GM21717 (cell line): ENCODE data around the gene NEU2.

Source experiments
- ATAC-seq: cut with Tn5 transposase; IDR thresholded peaks from one replicate; pipeline ENCODE4 v1.9.1; 2021; ENCODE audit warnings: mild to moderate bottlenecking, moderate library complexity; ENCODE audit not compliant: unreplicated experiment

The NEU2 gene

GRCh38 chr2:233074106-233074505 lies 41.6 kb downstream of the NEU2 start:
- ATAC-seq, result no peak

DNA sequence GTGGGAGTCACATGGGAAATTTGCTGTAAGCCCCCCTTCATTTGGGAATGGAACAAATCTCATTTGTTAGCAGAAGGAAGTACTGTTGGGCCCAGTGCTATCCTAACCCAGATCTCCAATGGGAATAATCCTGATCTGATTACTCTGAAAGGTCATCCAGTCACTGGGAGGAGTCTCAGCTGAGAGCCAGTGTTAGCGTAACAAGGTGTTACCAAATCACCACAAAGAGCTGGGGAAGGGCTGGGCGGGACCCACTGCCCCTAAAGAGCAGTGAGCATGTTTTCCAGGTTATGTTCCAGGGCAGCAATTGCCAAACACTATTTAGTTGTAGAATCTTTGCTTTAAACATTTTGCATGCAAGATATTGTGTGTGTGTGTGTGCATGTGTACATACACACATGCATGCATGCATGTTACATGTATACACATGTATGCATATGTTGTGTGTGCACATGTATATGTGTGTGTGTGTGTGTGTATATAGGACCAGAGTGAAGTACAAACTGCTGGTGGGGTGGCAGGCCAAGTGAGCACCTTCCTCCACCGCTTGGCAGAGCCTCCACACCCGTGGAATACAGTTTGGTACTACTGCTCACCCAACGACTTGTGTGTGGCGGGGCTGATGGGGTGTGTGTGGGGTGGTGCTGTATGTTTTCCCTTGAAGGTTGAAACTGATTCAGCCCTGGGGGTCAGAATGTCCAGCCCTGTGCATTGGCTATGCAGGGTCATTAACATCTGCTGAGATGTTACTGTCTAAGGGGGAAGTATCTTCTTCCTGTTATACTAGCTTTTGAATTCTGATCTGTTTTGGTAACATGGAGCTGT lies 42.9 kb downstream of the NEU2 start:
- ATAC-seq, result peak; percentile 4

DNA sequence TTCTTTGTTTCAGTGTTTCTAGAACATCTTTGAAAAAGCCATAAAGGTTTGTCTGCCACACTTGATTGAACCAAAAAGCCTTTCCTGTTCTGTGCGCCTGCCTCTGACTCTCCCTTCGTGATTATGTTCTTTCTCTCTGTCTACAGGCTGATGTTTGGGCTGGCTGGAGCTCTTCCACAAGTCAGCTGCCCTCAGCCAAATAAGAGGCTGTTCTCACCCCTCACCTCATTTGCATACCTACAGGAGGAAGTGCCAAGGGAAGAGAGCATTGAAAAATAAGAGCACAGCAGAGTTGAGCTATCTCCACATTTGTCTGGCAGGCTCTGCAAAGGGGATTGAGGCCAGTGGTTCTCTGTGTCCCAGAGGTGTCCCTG lies 43.5 kb downstream of the NEU2 start:
- ATAC-seq, result peak; percentile 54

DNA sequence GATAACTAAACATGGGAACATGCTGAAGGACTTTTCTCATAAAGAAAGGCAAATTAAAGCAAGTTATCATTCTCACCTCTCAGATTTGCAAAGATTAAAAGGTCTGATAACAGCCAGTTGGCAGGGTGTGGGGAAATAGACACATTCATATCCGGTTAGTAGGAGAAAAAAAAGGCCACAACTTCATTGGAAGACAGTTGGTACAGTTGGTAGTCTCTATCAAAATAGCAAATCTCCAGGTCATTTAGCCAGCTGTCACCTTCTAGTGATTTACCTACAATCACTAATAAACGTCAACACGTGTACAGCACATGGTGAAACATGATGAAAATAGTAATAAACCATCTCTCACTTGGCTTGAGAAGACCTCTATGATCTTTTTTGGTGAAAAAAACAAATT lies 44.3 kb downstream of the NEU2 start:
- ATAC-seq, result no peak

DNA sequence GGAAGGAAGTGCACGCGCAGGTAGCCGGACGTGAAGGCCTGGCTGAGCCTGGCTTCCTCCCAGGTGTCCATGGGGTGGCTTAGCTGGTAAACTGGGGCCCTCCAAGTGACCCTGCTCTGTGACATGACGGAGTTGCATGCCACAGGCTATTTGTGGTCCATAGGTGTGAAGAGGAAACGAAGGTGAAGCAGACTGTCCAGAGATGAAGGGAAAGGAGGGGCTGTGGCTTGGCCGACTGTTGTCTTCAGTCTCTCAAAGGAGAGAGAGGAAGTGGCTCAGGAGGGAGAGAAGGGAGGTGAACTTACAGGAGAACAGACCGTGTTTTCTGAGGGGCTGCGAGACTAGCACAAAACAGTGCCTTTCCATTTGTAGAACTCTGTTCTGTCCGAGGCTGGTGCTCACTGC lies 47.0 kb downstream of the NEU2 start:
- ATAC-seq, result peak; percentile 28

GRCh38 chr2:233079953-233080835 lies 47.7 kb downstream of the NEU2 start:
- ATAC-seq, result no peak

DNA sequence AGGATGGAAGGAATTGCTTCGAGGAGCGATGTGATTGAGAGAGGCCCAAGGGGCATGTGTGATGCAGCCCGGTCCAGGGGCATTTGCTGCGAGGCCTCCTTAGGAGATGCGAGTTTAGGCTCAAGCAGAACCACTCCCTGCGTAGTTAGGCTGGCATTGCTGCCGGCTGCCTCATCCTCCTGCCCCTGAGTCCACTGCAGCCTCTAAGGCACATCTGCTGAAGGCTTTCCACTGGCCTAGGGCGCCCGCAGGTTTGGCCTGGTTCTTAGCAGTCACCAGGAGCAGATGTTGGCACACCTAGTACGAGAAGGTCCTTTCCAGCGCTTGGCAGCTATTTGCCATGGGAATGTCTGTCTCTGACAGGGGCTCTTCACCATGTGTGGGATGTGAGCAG lies 48.4 kb downstream of the NEU2 start:
- no peak for ATAC-seq

DNA sequence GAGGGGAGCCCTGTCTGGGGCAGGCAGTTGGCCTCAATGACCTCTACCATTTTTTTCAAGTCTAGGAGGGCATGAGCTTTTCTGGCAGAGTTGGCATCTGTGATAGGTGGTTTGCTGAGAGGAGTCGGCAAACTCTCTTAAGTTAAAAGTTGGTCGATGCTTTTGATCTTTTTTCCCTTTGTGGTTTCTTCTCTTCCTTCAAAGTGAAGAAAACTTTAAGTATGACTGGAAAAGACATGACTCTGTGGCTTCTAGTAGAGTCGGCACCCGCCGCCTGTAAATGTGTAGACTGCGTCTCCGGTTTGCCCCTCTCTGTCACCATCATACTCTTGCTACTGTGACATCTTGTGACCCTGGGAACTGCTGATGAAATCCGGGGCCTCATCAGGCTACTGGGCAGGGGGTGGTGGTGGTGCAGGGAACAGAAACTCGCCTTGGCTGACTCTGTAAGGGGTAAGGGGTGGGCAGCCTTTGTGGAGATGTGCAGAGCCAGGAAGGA lies 48.8 kb downstream of the NEU2 start:
- peak; percentile 11 for ATAC-seq

GRCh38 chr2:233081731-233082221 lies 49.3 kb downstream of the NEU2 start:
- ATAC-seq, result peak; percentile 9

DNA sequence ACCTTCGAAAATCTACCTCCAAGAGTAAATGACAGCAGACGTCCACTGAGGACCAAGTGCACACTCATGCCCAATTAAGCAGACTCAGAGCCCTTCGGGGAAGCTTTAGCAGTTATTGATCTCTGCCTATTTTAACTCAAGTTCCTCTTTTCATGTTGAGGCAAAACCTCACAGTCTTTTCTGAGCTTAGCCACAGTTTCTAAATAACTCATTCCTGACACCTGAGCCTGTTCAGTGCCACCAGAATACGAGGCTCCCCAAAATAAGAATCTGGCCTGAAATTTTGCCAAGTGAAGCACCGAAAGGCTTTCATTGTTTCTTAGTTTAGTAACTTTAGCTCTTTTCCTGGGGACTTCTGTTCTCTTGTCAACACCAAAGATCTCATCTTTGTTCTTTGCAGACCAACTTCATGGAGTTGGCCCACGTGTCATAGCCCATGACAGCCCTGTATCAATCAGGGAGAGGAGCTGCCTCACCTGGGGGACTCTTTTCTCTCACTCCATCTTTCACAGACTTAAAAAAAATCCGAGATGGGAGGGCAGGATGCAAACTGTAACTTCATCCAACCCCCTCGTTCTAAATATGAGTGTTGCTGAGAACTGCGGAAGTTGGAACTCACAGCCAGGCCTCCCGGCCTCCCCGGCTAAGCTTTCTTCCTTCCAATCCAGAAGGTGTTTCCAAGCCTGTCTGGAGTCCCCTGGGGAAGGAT lies 49.9 kb downstream of the NEU2 start:
- peak; percentile 38 for ATAC-seq

GRCh38 chr2:233082931-233083755 lies 50.7 kb downstream of the NEU2 start:
- ATAC-seq, result no peak

- ATAC-seq, result no peak
Measured at GRCh38 chr2:233083782-233084181, 51.3 kb downstream of the NEU2 start.

DNA sequence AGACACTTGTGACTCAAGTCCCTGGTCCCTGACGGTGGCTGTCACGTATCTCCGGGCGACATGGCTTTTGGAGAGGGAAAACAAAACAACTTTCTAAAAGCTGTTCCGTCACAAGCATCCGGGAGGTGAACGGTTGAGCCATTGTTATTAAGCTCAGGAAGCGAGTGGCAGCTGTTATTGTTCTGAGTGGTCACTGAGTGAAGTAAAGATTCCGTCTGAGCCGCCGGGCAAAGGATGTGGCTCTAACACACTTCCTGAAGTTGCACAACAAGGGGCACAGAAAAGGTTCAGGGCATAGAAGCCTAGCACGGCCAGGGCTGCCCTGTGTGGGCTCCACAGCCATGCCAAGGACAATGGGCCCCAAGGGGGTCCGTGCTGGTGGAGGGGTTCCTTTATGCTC lies 52.0 kb downstream of the NEU2 start:
- no peak for ATAC-seq
